Gastrocnemius medialis (tissue), 4 donors: ENCODE results near the gene MMS22L.

Experiments
- POLR2A ChIP-seq, 2 donors: fragments of 450-650 bp; IDR thresholded peaks; one replicate each; pipeline ENCODE4 v1.6.1; 2017; ENCODE audit warnings: antibody characterized with exemption in 2 of 2, mild to moderate bottlenecking in 2 of 2, moderate library complexity in 2 of 2
- TF ChIP-seq, protein P1 (sequence below), 5 experiments: fragments of 450-650 bp in 3 of 5; fragments of 200-600 bp in 2 of 5; sonication (generic) in 2 of 5; IDR thresholded peaks in 4 of 5; conservative IDR thresholded peaks in 1 of 5; 1 replicate in 4 of 5; 2 replicates in 1 of 5; pipeline ENCODE4 v1.5.1; 2016 to 2019; ENCODE audit warnings: antibody characterized with exemption in 5 of 5, mild to moderate bottlenecking in 3 of 5, moderate library complexity in 3 of 5

DNA sequence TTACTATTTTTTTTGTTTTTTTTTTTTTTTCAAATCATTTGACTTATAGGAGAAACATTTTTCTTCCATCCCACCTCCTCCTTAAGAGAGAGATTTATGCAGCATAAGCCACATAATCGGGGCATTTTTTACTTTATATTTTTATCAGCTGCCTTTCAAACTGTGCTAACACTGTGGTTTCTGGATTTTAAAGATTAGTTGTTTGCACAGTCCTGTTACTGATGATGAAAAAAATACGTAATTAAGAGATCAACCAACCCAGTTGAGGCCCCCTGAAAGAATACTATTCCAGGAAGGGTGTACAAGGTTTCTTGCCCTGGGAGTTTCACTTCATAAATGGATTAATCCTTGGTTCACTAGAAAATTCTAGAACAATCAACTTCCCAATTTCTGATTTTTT is 68.3 kb downstream of the MMS22L start:
- TF ChIP-seq, protein P1, sequence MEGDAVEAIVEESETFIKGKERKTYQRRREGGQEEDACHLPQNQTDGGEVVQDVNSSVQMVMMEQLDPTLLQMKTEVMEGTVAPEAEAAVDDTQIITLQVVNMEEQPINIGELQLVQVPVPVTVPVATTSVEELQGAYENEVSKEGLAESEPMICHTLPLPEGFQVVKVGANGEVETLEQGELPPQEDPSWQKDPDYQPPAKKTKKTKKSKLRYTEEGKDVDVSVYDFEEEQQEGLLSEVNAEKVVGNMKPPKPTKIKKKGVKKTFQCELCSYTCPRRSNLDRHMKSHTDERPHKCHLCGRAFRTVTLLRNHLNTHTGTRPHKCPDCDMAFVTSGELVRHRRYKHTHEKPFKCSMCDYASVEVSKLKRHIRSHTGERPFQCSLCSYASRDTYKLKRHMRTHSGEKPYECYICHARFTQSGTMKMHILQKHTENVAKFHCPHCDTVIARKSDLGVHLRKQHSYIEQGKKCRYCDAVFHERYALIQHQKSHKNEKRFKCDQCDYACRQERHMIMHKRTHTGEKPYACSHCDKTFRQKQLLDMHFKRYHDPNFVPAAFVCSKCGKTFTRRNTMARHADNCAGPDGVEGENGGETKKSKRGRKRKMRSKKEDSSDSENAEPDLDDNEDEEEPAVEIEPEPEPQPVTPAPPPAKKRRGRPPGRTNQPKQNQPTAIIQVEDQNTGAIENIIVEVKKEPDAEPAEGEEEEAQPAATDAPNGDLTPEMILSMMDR (IDR thresholded peaks at IDR 0.05 in 4 of 5, conservative IDR thresholded peaks at IDR 0.05 in 1 of 5), result no peak
- no peak for TF ChIP-seq POLR2A (IDR thresholded peaks at IDR 0.05)
